PC-9 (cell line): ENCODE results near the gene HDDC3.

Source experiments
- EZH2 ChIP-seq: fragments of 200-600 bp; sonication (generic); IDR thresholded peaks from 2 replicates; pipeline ENCODE4 v1.8.0; 2017; ENCODE audit warnings: antibody characterized with exemption, low read depth
- TF ChIP-seq, protein P1 (sequence below): fragments of 200-600 bp; sonication (generic); conservative IDR thresholded peaks from 2 replicates; pipeline ENCODE4 v1.6.1; 2017; ENCODE audit warnings: mixed run types, antibody characterized with exemption, mild to moderate bottlenecking, moderate library complexity

DNA sequence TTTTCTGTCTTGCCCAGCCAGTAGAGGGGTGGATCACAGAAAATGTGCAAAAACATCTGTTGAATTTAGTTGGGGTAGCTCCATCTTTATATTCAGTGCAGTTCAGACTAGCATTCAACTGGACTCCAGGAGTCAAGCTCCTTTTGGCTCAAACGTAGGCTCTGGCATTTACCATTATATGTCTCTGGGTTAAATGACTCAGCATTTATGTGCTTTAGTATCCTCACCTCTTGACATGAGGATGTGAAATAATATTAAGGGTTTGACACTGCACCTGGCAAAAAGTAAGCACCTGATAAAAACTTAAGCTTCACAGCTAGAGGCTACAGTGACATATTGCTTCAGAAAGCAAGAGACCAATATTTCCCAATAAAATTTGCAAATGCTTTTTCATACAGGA lies 47.2 kb upstream of the HDDC3 start:
- TF ChIP-seq, protein P1, sequence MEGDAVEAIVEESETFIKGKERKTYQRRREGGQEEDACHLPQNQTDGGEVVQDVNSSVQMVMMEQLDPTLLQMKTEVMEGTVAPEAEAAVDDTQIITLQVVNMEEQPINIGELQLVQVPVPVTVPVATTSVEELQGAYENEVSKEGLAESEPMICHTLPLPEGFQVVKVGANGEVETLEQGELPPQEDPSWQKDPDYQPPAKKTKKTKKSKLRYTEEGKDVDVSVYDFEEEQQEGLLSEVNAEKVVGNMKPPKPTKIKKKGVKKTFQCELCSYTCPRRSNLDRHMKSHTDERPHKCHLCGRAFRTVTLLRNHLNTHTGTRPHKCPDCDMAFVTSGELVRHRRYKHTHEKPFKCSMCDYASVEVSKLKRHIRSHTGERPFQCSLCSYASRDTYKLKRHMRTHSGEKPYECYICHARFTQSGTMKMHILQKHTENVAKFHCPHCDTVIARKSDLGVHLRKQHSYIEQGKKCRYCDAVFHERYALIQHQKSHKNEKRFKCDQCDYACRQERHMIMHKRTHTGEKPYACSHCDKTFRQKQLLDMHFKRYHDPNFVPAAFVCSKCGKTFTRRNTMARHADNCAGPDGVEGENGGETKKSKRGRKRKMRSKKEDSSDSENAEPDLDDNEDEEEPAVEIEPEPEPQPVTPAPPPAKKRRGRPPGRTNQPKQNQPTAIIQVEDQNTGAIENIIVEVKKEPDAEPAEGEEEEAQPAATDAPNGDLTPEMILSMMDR: no peak
- no peak for TF ChIP-seq EZH2
